Measurements from ENCODE around the gene VPS4B.
"Not testable (repeated sequence)": the region's sequence is repeated elsewhere in the genome, so short reads cannot be mapped to it uniquely, and the experiment has no call there.

Gene VPS4B

DNA sequence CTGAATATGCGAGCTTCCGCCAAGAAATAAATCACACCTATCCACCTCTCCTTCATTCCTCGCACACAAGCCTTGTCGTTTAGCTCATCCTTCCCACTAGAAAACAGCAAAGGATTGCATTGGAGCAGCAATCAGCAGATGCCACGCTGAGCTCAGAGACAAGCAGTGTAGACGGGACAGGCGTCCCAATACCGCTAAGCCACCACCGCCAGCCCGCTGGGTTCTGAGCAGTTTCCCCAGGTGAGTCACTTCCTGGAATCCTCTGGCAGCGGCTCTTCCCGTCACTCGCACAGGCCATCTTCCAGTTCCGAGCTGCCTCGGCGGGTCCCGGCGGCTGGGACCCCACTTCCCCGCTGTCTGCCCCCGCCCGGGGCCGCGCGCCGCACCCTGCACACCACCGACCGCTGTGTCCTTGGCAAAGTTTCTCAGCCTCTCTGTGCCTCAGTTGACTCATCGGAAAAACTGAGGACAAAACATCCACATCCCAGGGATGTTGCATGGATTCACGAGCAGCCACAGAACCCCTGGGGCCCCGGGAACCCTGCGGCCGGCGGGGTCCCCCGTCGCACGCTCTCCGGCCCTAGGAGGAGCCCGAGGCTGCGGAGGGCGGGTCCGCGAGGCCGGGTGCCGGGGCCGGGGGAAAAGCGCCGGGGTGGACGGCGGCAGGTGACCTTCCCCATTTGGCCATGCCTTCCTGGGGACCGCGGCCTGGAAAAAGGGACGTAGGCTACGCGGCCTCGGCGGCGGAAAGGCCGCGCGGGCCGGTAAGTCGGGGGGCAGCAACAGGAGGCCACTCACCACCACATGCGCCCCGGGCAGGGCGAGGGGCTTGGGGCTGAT lies 55.8 kb downstream of the VPS4B start:
- peak; percentile 50 for DNase-seq

- DNase-seq, result no peak
Measured at GRCh38 chr18:63365876-63366212, 56.4 kb downstream of the VPS4B start.

GRCh38 chr18:63363951-63364350 lies 58.3 kb downstream of the VPS4B start:
- DNase-seq, result no peak

- not testable (repeated sequence) for DNase-seq
Measured at GRCh38 chr18:63363420-63363819, 58.9 kb downstream of the VPS4B start.

- no peak for DNase-seq
Measured at GRCh38 chr18:63356272-63356896, 65.9 kb downstream of the VPS4B start.

DNA sequence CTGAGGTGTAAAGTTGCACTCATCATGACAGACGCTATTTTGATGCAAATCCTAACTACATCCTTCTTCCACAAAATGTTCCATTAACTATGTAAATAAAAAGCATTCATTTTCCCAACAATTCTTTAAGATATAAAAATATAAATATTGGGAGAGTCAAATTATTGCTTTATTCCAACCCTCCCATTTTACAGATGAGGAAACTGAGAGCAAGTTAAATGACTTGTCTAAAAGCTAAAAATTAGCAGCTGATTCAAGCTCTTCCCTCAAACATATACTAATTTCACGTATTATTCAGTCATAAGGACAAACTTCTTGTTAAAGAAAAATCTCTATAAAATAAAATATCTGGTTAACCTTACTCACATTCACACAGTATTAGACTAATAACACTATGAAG lies 72.0 kb downstream of the VPS4B start:
- DNase-seq, result no peak

- DNase-seq, result no peak
Measured at GRCh38 chr18:63348508-63349136, 73.7 kb downstream of the VPS4B start.

GRCh38 chr18:63346480-63347183 lies 75.6 kb downstream of the VPS4B start:
- no peak for DNase-seq

GRCh38 chr18:63346031-63346430 lies 76.2 kb downstream of the VPS4B start:
- no peak for DNase-seq

DNA sequence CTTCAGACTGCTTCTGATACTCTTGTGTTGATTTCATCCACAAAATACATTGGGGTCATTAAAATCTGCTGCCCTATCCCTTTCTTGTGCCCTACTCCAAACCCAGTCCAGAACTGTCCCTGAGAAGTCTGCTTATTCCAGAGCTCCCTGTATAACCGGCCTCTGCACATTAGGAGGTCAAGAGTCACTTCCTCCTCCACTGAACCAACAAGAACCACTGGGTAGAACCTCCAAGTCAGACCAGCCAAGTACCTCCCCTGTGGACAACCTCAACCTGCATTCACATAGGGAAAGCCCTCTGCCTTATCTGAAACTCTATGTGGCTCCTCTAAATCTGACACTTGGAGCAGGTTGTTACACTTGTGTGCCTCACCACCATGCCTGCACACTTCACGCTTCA lies 77.4 kb downstream of the VPS4B start:
- no peak for DNase-seq

DNA sequence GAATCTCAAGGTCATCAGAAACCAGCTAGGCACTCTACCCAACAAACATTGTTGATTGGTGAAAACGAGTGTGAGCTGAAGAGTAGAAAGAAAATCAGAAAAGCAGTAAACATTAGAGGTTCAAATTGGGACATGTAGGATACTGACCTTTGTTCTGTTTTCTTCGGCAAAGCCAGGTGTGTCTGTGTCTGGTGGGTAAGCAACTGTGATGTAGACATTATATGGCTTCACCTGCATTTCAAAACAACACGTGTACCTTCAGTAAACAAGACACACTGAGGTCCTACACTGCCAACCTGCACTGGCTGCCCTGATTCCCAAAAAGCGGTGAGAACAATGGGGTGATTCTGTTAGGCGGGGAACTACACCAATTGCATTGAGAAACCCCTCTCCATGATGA lies 78.0 kb downstream of the VPS4B start:
- no peak for DNase-seq

DNA sequence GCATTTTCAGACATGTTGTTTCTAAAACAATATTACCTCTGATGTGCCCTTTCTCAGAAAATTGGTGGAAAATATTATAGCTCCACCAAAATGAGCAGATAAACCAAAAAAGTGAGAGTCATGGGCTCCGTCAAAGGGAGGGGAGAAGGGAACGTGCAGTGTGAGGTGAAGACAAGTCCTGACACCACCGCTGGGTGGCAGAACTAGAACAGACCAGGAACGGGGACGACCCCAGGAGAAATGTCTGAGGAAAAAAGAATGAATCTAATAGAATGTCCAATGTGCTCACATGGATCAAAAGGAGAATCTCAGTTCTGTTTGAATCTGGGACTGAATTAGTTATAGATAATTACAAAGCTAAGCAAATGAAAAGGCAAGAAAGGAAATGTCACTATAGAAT lies 80.1 kb downstream of the VPS4B start:
- DNase-seq, result no peak

- DNase-seq, result peak; percentile 33
Measured at GRCh38 chr18:63339920-63340484, 82.3 kb downstream of the VPS4B start.
